DMS 273 (cell line): Measurements from ENCODE around the gene CALR.

ENCODE experiments used
- DNase-seq: peaks from one replicate; lab custom pipeline; 2025; ENCODE audit not compliant: unreplicated experiment; lab: John Stamatoyannopoulos, UW

The CALR gene

DNA sequence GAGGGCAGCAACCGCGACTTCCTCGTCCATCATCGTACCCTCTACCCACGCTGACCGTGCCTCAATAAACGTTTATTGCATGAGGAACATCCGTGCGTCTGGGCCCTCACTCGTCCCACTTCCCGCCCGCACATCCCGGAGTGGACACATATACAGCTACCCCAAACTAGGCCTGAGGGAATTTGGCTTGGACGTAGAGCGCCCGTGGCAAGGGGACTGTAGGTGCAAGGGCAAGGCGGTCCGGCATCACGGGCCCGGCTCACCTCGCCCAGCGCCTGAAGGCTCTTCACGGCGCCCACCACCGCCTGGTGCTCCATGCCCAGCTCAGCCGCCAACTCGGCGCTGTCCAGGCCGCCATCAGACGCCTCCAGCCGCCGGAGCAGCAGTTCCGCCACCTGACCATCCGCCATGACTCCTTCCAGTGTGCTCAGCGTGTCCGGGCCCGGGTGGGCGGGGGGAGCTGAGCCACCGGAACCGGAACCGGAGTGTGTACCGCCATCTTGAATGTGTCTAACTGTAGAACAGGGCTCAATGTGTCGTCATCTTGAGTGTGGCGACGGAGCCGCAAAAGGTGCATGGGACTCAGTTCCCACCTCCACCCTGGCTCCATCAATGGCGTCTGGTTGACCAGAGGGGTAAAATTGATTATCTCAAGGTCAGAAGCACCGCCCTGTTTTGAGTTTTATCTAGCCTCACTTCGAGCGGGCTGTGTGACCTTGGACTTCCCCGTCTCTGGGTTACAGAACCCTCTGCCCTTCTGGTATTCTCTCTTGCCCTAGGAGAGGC is 4.9 kb upstream of the CALR start, which contains the start of gene FARSA:
Gene FARSA (minus strand): TSS at position 425 of the 786 bp plus-strand sequence. CDS start 15 bp downstream, at position 410.
- peak; percentile 96 for DNase-seq

DNA sequence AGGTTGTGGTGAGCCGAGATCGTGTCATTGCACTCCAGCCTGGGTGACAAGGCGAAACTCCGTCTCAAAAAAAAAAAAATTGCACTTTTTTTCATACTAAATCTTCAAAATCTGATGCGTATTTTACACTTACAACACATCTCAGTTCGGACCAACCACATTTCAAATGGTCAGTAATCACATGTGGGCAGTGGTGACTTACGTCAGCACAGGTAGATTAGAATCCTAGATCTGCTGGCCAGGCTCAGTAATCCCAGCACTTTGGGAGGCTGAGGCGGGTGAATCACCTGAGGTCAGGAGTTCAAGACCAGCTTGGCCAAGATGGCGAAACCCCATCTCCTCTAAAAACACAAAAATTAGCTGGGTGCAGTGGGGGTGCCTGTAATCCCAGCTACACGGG is 3.3 kb upstream of the CALR start:
- no peak for DNase-seq

DNA sequence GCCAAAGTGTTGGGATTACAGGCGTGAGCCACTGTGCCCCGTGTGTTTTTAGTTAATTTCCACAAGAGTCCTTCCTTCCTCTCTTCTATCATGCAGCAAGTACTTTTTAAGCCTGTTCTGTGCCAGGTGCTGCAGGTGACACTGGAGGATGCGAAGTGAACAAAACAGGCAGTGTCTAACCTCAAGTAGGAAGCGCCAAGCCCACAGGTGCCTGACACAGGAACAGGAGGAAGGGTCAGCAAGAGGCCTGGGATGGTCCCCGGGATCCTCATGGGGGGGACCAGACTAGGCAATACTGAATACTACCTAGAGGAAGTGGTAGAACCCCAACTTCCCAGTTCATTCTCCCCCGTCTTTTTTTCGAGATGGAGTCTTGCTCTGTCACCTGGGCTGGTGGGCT is 1.8 kb upstream of the CALR start:
- DNase-seq, result no peak

DNA sequence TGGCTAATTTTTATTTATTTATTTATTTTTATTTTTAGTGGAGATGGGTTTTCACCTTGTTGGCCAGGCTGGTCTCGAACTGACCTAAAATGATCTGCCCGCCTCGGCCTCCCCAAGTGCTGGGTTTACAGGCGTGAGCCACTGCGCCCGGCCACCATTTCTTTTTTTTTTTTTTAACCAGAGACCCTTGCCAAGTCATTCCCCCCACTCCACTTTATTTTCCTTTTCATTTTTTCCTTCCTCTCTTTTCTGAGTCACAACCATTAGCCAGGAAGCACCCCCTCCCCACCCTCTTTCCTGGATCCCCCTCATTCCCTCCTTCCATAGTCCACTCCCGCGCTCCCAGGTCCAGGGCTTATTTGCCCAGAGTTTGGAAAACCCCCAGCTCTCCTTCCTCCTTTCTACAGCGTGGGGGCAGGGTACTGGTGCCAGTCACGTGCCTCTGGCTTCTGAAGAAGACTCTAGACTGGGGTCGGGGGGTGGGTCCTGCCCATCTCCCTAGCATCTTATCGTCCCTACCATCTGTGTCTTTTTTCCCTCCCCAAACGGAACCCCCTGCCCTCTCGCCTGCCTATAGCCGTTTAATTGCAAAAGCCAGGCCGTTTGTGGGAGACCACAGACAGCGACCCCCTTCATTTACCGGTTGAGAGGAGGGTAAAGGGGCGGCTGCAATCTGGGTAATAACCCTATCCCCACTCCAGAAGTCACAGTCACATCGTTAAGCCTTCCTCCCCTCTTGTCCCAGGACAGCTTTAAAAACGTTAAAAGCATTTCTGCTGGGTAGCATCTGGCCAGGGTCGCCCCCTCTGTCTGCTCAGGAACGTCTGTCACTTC is 1.1 kb upstream of the CALR start:
- DNase-seq, result peak; percentile 84

DNA sequence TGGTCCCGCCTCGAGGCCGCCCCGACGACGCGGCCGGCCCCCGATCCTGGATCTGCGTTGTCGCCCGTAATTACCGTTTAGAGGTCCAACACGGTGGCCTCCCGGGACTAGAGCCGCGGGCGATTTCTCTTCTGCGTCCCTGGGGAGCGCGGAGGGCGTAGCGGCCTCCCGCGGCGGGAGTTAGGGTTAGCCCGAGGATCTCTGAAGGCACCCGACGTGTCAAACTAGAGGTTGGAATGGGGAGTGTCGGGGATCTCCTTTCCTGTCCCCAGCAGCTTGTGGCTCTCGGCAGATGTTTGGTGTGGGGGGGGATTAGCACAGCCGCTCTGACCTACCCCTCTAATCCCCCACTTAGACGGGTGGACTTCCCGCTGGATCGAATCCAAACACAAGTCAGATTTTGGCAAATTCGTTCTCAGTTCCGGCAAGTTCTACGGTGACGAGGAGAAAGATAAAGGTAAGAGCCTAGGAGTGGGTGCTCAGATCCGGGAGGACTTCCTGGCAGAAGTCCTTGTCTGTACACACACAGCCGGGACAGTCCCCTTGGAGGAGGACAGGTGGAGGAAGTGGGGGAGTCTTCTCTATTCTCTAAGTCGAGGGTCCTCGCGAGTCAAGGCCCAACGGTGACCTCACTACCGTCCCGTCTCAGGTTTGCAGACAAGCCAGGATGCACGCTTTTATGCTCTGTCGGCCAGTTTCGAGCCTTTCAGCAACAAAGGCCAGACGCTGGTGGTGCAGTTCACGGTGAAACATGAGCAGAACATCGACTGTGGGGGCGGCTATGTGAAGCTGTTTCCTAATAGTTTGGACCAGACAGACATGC is 581 bp downstream of the CALR start:
- peak; percentile 65 for DNase-seq

DNA sequence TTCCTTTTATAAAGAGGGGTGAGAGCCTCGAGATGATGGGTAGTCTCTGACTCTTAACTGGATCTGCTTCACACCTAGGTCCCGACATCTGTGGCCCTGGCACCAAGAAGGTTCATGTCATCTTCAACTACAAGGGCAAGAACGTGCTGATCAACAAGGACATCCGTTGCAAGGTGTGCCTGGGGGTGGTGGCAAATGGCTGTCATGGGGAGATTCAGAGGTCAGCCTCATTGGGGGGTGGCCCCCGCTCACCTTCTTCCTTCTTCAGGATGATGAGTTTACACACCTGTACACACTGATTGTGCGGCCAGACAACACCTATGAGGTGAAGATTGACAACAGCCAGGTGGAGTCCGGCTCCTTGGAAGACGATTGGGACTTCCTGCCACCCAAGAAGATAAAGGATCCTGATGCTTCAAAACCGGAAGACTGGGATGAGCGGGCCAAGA is 1.6 kb downstream of the CALR start:
- no peak for DNase-seq

DNA sequence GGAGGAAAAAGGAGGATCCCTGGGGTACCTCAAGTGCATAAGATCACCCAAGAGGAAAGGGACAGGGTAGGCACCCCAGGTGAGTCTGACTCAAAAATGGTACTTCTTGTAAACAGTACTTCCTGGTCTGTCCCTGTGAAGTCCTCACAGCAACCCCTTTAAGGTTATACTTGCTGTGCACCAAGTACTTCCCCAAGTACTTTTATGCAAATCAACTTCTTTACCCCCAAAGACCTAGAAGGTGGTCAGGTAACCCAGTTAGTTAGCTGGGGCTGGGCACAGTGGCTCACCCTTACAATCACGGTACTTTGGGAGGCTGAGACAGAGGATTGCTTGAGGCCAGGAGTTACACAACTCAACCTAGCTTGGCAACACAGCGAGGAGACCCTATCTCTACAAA is 2.5 kb downstream of the CALR start:
- DNase-seq, result no peak

DNA sequence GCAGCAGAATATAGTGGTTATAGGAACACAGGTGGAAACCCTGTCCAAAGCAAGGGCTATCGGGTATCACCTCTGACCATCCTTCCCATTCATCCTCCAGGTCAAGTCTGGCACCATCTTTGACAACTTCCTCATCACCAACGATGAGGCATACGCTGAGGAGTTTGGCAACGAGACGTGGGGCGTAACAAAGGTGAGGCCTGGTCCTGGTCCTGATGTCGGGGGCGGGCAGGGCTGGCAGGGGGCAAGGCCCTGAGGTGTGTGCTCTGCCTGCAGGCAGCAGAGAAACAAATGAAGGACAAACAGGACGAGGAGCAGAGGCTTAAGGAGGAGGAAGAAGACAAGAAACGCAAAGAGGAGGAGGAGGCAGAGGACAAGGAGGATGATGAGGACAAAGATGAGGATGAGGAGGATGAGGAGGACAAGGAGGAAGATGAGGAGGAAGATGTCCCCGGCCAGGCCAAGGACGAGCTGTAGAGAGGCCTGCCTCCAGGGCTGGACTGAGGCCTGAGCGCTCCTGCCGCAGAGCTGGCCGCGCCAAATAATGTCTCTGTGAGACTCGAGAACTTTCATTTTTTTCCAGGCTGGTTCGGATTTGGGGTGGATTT is 5.1 kb downstream of the CALR start:
- DNase-seq, result no peak

DNA sequence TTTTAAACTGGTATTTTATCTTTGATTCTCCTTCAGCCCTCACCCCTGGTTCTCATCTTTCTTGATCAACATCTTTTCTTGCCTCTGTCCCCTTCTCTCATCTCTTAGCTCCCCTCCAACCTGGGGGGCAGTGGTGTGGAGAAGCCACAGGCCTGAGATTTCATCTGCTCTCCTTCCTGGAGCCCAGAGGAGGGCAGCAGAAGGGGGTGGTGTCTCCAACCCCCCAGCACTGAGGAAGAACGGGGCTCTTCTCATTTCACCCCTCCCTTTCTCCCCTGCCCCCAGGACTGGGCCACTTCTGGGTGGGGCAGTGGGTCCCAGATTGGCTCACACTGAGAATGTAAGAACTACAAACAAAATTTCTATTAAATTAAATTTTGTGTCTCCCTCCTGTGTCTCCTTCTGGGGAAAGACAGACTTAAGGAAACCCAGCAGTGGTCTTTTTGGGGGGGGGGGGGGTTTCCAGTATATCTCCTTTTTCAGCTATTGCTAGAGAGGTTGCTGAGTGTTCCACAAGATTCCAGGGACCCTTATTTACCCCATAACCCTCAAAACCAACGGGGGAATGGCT is 5.8 kb downstream of the CALR start:
- DNase-seq, result no peak

DNA sequence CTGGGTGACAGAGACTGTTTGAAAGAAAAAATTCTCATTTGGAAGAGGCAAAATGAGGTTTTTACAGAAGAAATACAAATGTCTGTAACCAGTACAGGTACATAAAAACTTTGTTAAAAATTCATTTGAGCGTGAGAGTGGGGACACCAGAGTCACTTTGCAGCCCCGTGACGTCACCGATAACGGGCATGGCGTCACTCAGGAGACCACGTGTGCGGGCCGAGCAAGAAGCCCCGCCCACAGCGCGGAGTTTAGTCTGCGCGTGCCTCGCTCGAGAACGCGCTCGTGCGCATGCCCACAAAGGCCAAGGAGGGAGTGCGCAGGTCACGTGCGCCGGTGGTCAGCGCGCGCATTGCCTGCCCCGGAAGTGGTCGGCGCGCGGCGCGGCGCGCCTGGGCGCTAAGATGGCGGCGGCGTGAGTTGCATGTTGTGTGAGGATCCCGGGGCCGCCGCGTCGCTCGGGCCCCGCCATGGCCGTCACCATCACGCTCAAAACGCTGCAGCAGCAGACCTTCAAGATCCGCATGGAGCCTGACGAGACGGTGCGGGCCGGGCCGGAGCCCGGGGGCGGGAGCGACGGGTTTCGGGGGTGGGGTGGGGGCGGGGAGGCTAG is 7.2 kb downstream of the CALR start, which contains the start of gene RAD23A:
Gene RAD23A (plus strand): TSS at position 384 of the 613 bp plus-strand sequence. CDS start 87 bp downstream, at position 471.
- DNase-seq, result peak; percentile 100

DNA sequence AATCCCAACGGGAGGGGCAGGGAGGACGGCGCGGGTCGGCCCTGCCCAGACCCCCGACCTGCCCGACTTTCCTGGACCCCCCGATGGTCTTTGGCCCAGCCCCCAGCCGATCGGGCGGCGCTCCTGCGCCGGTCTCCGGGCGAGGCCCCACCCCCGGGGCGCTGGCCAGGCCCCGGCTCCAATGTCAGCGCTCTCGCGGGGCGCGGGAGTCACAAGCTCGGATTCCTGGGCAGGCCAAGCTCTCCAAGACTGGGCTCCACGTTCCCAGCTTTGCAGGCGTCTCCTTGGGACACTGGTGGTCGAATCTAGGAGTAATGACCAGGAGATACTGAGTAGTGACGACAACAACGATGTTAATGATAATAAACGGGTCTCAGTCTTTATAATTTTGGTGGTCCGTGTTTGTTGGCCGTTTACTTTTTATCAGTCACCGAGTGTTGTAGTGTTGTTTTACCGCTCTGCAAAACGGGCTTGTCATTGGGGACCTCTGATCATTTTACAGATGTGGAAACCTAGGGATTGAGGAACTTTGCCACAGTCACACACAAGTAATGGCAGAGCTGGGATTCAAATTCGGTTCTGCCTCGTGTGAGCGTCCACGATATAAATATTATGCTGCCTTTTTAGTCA is 7.8 kb downstream of the CALR start:
- peak; percentile 93 for DNase-seq

DNA sequence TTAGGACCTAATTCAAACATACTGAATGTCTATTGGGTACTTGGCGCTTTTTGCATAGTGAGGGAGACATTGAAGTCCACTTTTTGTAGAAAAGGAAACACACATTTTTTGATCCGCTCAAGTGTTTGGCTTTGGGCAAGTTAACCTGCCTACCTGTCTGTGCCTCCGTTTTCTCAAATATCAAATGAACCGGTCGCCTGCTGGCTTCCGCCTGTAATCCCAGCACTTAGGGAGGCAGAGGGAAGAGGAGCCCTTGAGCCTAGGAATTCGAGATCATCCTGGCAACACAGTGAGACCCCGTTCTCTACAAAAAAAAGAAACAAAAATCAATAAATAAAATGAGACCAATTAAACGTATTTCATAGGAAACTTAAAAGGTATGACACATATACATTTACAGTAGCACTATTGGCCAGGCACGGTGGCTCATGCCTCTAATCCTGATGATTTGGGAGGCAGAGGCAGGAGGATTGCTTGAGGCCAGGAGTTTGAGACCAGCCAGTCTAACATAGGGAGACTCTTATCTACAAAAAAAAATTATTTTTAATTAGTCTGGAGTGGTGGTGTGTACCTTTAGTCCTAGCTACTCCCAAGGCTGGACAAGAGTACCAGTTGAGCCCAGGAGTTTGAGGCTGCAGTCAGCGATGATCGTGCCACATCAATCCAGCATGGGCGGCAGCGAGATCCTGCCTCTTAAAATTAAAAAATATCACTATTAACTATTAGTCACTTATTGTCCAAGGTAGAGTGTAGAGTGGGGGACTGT is 8.5 kb downstream of the CALR start:
- DNase-seq, result no peak

DNA sequence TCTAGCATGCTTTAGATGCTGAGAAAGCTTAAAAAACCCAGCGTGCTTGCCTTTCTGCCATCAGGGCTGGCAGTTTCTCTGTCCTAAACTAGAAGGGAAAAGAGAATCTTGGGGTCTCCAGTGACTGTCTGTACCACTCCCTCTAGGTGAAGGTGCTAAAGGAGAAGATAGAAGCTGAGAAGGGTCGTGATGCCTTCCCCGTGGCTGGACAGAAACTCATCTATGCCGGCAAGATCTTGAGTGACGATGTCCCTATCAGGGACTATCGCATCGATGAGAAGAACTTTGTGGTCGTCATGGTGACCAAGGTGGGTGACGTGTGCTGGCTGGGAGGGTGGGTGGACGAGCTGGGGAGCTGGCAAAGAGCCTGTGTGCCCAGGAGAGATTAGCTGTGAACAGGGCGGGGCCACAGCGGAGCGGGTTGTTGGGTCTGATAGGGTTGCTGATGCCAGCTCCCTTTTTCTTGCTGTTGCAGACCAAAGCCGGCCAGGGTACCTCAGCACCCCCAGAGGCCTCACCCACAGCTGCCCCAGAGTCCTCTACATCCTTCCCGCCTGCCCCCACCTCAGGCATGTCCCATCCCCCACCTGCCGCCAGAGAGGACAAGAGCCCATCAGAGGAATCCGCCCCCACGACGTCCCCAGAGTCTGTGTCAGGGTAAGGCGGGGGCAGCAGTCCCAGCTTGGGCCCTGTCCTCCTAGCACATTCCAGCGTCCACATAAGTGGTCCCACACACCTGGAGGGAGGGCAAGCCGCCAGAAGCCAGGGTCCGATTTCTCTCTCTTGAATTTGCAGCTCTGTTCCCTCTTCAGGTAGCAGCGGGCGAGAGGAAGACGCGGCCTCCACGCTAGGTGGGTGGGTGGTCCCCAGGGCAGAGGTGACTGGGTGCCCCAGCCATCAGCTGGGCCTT is 9.5 kb downstream of the CALR start:
- DNase-seq, result no peak

DNA sequence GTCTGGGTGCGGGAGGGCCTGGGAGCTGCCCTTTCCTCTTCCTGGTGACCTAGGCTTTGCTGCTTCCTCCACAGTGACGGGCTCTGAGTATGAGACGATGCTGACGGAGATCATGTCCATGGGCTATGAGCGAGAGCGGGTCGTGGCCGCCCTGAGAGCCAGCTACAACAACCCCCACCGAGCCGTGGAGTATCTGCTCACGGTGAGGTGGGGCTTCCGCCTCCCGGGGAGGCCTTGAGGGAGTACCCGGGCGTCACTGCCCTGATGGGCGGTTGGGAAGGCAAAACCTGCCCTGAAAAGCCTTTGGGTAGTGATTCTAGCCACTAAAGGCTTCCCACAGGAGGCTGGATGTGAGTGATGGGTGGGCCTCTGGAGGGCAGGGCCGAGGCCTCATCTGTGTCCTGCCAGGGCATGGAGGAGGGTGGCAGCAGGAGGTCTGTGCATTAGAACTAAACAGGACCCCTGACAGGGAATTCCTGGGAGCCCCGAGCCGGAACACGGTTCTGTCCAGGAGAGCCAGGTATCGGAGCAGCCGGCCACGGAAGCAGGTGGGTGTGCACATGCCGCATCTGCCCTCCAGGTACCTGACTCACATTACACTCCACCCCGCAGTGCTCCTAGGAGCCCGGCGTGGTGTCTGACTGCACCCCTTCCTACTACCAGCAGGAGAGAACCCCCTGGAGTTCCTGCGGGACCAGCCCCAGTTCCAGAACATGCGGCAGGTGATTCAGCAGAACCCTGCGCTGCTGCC is 10.4 kb downstream of the CALR start:
- no peak for DNase-seq

DNA sequence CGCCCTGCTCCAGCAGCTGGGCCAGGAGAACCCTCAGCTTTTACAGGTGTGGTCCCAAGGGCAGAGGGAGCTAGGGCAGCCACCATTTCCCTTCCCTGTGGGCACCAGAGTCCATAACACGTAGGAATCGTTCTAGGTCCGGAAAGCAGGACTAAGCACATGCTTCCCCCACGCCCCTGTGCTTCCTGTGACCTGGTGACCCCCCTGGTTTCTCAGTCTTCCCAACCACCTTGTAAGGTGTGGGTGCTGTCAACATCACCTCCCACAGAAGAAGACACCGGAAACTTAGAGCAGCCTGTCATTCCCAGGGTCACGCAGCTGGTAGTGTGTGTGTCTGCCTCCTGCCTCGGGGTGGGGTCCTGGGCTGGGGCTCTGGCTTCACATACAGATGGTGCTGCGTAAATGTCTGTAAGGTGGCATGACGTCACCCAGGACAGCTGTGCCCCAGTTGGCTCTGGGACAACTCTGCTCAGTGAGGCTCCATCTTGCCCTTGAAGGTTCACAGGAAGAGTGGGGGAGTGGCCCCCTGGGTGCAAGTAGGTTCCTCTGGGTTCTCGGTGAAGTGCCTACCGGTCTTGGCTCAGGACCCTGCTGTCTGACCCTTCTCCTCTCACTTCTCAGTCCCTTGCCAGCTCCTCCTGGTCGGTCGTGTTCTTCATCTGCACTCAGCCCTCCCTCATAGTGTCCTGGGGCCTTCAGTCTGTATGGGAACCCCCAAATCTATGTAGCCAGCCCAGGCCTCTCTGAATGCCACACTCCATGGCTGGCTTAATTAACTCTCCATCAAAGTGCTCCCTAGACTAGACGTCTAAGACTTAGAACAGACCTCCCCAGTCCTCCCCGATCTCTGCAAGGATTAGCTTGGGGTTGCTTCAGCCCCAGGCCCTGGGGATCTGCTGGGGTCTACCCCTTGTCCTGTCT is 11.2 kb downstream of the CALR start:
- peak; percentile 86 for DNase-seq

DNA sequence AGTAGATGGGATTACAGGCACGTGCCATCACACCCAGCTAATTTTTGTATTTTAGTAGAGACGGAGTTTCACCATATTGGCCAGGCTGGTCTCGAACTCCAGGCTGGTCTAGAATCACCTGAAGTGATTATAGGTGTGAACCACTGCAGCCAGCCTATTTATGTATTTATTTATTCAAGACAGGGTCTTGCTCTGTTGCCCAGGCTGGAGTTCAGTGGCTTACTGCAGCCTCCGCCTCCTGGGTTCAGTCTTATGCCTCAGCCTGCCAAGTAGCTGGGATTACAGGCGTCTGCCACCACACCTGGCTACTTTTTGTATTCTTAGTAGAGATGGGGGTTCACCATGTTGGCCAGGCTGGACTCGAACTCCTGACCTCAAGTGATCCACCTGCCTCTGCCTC is 13.6 kb downstream of the CALR start:
- peak; percentile 73 for DNase-seq
